ENCODE measurements around the gene SOCS7.
A peak's percentile ranks its signal among the peaks of the same experiment; 100 is the strongest.

Gene SOCS7

GRCh38 chr17:38338535-38338934 lies 13.1 kb upstream of the SOCS7 start:
- DNase-seq: no peak

GRCh38 chr17:38339891-38340290 lies 11.8 kb upstream of the SOCS7 start:
- DNase-seq: no peak

GRCh38 chr17:38341035-38341721 lies 10.5 kb upstream of the SOCS7 start:
- DNase-seq: no peak

- no peak for DNase-seq
These were observed 8.6 kb upstream of the SOCS7 start for GRCh38 chr17:38342886-38343607.

GRCh38 chr17:38343608-38344419 lies 7.8 kb upstream of the SOCS7 start, which contains the start of gene GPR179:
Gene GPR179, minus strand, starts transcription at chr17:38343956. Its CDS starts 167 bp downstream, at chr17:38343789.
- no peak for DNase-seq

- no peak for DNase-seq
These were observed 7.3 kb upstream of the SOCS7 start for GRCh38 chr17:38344420-38344745.

GRCh38 chr17:38345743-38346142 lies 5.9 kb upstream of the SOCS7 start:
- no peak for DNase-seq

GRCh38 chr17:38349097-38349730 lies 2.4 kb upstream of the SOCS7 start:
- peak; percentile 88 for DNase-seq

- DNase-seq: no peak
These were observed 1.6 kb upstream of the SOCS7 start for GRCh38 chr17:38350035-38350434.

GRCh38 chr17:38352245-38353085 lies 821 bp downstream of the SOCS7 start:
- DNase-seq: peak; percentile 11

GRCh38 chr17:38353086-38353604 lies 1.5 kb downstream of the SOCS7 start:
- no peak for DNase-seq

- DNase-seq: no peak
These were observed 2.0 kb downstream of the SOCS7 start for GRCh38 chr17:38353668-38354067.

- no peak for DNase-seq
These were observed 2.8 kb downstream of the SOCS7 start for GRCh38 chr17:38354466-38354865.

GRCh38 chr17:38355251-38355650 lies 3.6 kb downstream of the SOCS7 start:
- DNase-seq: no peak

GRCh38 chr17:38357486-38358123 lies 6.0 kb downstream of the SOCS7 start:
- no peak for DNase-seq

- DNase-seq: no peak
These were observed 7.2 kb downstream of the SOCS7 start for GRCh38 chr17:38358586-38359513.

- no peak for DNase-seq
These were observed 10.2 kb downstream of the SOCS7 start for GRCh38 chr17:38361694-38362465.

- DNase-seq: no peak
These were observed 11.4 kb downstream of the SOCS7 start for GRCh38 chr17:38363016-38363415.

GRCh38 chr17:38364741-38365140 lies 13.1 kb downstream of the SOCS7 start:
- DNase-seq: no peak

All from CD4-positive, alpha-beta T cell treated with Interleukin-10 for 1 hour (primary cell).